ENCODE results near the gene ENTPD7.

The ENTPD7 gene

DNA sequence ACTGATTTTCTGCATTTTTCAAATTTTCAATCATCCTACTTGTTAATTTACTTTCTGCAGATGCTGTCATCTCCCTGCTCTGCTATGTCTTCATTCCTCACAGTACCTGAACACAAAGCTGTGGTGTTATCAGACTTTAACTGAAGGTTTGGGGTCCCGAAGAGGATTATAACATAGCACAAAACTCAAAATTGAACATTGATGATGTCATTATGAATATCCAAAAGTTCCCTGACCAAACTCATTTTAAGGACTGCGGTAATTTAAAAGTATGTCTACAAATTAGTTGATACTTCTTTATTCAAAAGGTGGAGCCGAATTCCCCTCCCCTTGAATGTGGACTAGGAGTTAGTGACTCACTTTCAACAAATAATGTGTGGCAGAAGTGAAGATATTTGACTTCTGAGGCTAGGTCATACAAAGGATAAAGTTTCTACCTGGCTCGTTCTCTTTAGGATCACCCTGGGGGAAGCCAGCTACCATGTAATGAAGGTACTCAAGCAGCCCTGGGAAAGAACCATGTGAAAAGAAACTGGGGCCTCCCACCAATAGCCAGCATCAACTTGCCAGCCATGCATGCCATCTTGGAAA, 6.4 kb upstream of the ENTPD7 start:
- DNase-seq, result no peak

DNA sequence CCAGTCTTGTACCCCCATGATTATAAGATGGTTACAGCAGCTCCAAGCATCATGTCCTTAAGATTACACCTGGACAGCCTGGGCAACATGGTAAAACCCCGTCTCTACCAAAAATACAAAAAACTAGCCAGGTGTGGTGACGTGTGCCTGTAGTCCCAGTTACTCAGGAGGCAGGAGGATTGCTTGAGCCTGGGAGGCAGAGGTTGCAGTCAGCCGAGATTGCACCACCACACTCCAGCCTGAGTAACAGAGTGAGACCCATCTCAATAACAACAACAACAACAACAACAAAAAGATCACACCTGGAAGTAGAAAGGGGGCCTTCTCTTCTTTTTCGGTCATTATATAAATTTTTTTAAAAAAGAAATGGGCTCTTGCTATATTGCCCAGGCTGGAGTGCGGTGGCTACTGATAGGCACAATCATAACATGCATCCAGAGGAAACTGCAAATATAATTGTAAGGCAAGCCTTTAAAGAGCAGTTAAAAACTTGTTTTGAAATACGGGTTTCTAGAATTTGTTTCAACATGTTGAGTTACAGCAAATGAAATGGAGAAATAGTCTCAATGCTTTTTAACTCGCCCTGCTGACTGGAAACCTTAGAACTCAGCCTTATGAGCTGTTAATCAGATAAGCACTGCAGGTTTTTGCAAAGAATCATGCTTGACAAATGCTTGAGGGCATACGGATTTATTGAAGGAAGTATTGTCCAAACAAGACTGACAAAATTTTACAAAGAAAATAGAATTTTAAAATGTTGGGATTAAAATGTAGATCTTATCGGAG, 4.7 kb upstream of the ENTPD7 start:
- DNase-seq, result no peak

DNA sequence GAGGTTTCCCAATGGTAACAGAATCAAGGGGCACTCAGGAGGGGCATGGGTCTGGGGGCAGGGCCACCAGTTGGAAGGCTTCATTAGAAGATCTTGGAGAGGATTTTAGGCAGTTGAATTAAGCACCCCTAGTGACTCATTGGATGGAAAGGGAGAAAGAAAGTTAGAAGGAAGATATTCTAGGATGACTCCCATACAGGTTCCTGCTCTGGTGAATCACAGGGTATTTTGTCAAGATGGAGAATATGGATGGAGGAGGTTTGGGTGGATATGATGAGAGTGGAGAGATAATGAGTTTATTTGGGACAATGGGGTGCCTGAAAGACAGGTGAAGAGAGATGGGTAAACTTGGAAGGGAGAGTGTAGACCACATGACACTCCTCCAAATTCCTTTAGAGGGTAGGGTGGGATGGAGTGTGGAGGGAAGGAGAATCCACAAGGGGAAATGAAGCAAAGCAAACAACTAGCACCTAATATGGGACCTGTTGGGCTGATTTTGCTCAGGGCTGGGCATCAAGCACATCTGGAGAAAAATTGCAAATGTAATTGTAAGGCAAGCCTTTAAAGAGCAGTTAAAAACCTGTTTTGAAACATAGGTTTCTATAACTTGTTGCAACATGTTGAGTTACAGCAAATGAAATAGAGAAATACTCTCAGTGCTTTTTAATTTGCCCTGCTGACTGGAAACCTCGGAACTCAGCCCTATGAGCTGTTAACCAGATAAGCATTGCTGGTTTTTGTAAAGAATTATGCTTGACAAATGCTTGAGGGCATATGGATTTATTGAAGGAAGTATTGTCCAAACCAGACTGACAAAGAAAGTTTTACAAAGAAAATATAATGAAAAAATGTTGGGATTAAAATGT, 2.9 kb upstream of the ENTPD7 start:
- no peak for DNase-seq

DNA sequence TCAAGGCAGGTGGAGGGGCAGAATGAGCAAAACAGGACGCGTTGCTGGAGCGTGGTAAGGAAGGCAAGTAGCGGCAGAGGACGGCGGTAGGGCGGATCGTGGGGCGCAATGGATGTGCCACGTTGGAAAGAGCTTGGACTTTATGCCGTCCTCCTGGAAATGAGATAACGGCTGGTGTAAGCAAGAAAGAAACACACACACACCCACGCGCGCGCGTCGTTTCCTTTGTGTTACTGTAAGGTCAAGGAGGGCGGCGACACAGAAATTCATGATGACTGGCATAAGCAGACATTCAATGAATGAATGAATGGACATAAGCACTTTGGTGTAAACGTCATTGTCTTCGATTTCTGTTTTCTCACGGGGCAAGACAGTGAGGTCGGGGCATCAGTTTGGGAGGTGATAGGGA, 683 bp upstream of the ENTPD7 start:
- DNase-seq, result peak in 1 of 2 experiments; percentile 11

DNA sequence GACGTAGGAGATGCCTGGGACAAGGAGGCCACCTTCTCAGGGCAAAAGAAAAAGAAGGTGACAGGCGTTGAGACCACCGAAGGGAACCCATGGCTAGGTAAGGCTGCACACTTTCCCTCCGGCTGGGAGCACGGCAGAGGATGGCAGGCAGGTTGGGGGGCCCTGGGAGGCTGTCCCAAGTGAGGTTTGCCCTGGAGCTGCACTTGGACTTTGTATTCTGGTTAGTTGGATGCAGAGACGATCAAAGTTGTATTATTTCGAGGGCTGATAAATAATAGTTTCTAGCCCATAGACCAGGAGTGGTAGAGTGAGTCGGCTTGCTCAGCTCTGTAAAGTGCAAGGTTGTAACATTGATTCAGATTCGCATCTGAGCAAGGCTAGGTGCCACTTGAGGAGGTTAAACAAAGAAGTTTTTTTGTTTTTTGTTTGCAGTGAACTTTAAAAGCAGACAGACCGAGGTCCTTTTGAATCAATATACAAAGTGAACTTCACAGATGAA, 608 bp downstream of the ENTPD7 start:
- DNase-seq, result no peak

DNA sequence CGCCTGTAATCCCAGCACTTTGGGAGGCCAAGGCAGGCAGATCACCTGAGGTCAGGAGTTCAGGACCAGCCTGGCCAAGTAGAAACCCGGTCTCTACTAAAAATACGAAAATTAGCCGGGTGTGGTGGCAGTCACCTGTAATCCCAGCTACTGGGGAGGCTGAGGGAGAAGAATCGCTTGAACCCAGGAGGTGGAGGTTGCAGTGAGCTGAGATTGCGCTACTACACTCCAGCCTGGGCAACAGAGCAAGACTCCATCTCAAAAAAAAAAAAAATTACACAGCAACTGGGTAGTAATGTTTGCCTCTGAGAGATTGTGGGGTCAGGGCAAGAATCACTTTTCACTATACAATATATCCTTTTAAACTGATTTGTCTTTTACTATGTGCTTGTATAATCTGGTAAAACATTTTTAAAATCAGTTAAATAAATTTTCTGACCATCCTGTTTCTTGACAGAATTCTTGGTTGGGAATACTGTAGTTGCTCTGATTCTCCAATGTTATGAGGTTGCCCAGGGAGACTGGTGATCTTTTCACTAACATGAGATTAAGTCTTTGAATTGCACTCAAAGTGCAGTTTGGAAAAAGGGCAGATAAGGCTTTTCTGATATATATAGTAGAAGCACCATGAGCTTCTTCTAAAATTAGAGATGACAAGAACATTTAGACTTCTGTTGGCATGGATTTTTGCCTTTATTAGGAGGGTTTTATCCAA, 1.5 kb downstream of the ENTPD7 start:
- DNase-seq, result no peak

DNA sequence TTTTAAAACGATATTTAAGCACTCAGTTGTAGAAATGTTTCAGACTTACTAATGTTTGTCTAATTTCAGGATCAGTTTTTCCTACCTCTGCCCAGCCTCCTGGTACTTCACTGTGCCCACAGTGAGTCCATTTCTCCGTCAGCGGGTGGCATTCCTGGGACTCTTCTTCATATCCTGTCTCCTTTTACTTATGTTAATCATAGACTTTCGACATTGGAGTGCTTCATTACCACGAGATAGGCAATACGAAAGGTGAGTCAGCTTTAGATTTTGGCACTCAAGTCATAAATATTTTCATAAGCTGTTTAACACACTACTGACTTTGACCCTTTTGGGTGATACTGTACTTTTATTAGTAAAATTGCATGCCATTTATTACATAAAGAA, 2.1 kb downstream of the ENTPD7 start:
- no peak for DNase-seq

DNA sequence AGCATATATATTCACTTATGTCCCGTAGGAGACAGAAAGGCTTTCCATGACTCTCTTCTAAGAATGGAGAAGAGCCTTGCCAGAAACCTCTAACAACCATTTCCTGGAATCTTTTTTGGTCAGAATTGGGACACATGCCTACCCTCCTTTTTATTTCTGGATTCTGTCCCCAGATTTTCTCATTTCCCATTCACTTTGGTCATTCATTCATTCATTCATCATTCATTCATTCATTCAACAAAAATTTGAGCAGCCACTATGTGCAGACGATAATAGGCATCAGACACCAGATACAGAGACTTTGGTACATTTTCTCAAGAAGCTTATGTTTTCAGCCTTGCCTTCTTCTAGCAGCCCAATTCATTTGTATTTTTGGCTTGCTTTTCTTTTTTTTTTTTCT, 6.0 kb downstream of the ENTPD7 start:
- no peak for DNase-seq

DNA sequence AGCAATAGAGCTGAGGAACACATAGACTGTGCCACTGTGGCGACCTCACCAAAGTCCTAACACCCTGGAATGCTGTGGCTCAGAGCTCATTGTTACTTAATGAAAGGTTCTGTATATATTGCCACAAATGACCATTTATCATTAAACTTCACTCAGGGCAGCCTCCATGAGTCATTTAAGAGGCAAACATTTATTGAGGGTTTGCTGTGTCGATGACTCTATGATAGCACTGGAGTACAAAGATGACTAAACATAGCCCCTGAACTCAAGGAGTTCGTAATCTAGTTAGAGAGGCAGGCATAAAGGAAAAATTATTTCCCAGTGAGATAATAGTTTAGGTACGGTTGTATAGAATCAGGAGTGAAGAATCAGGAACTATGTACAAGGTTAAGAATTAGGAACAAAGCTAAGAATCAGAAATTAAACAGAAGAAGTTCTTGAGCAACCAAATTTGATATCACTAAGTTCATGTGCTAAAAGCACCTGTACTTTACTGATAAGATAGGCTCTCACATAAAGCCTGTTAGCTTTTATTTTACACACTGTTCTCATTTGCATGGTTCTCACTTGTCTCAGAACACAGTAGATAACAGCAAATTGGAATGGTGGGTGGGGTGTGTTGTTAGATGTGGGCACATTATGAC, 7.9 kb downstream of the ENTPD7 start:
- DNase-seq, result no peak

DNA sequence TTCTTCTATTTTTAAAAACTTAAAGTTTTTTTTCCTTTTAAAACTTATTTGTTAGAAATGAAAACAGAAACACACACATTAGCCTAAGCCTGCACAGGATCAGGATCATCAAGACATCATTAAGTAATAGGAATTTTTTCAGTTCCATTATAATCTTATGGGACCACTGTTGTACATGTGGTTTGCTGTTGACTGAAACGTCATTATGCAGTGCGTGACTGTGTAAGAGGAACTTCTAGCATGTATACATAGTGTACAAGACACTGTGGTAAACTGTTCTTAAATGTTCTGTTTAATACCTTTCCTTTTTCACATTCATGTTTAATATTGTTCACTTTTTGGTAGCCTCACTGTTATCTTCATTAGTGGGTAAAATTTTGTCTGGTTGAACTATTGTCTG, 12.1 kb downstream of the ENTPD7 start:
- no peak for DNase-seq

DNA sequence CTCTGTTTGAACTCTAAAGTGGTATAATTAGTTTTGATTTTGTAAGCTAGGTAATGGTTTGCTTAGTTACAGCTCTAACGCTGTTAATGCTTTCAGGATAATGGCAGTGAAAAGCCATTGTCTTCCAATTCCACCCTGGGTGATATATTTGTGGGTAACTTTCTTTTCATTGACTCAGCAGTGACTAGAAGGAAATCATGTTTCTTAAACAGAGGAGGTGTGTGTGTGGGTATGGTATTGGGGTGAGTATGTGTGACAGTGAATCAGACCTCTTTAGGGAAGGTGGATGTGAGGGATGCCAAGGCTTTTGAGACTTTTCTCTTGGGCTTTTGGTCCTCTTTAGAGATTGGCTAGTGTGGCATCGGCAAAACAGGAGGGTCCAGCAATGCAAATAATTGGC, 13.6 kb downstream of the ENTPD7 start:
- no peak for DNase-seq

DNA sequence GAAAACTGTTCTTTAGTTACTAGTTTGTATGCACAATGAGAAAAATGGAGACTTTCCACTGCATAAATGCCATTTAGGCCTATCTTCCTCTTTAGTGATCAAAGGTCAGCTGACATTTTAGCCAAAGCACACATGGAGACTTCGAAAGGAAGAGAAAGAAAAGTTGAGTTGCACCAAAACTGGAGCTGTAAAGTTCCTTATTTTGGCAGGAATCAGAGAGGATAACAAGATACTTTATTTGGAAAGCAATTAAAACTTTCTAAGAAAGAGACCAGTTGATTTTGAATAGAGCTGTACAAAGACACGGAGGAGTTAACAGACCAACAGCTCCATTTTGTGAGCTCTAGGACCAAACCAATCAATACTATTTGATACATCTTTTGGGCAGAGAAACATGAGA, 14.2 kb downstream of the ENTPD7 start:
- DNase-seq, result no peak

DNA sequence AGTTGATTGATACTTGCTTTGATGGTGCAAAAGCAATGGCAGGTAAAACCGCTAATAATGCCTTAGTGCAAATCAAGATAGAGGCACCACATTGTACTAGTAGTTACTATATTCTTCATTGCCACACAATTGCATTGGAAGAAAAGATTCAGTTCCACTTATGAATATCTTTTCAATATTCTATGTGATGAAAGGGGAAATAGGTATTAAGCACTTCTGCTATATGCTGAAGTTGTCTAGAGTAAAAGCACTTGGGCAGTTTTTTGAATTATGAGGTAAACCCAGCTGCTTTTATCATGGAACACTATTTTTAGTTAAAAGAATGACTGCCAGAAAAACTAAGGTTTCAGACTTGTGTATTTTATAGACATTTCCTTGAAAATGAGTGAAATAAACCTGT, 15.5 kb downstream of the ENTPD7 start:
- DNase-seq, result no peak

DNA sequence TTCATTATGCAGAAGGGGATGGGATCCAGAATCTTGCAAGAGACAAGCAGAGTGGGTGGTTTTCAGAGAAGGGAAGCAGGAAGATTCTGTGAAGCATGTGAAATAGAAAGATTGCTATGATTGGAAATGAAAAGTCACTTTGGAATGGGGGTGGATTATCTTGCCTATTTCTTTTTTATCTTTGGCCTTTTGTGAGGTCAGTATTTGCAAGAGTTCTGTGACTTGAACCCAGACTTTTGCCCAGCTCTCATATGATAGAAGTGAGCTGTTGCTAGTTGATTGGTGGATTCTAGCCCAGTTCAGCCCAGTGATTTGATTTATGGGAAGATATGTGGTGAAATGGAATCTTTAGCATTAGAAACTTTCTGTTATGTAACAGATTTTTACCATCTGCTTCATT, 17.1 kb downstream of the ENTPD7 start:
- DNase-seq, result no peak

DNA sequence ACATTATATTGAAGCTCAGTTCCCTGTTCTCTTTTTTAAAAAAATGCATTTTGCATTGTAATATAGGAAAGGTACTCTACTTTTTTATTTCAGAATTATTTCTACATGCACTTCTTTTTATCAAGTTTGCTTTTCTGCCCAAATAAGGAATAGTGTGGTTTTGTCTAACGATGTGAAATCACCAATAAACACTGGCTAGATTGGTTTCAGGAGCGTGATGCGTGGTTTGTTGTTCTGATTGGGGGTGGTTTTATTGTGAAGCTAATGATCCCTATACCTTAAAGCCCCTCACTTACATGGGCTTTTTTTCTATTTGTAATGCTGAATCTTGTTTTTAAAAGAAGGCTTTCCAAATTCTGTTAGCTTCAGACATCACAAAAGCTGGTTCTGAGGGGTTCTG, 17.6 kb downstream of the ENTPD7 start:
- DNase-seq, result no peak

DNA sequence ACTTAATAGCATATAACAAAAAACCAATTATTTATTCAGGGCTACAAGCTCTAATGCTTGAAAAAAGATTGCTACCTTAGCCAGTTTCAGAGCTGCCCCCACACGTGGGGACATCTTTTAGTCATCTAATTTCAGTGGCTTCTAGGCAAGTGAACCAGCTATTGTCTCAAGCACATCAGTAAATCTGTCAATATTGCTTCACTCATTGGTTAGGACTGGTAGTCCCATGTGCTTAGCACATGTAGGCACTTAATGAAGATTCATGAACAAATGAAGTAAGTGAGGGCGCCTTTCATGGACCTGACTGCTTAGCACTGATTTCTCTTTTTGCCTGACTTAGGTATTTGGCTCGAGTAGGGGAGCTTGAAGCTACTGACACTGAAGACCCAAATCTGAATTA, 19.6 kb downstream of the ENTPD7 start:
- no peak for DNase-seq

DNA sequence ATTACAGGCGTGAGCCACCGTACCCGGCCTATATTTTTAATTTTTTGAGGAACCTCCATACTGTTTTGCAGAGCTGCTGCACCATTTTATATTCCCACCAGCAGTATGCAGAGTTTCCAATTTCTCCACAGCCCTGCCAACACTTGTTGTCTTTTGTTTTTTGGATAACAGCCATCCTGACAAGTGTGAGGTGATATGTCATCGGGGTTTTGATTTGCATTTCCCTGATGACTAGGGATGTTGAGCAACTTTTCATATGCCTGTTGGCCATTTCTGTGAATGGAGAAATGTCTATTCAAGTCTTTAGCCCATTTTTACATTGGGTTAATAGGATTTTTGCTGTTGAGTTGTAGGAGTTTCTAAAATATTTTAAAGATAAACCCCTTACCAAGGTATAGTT, 22.2 kb downstream of the ENTPD7 start:
- DNase-seq, result no peak

DNA sequence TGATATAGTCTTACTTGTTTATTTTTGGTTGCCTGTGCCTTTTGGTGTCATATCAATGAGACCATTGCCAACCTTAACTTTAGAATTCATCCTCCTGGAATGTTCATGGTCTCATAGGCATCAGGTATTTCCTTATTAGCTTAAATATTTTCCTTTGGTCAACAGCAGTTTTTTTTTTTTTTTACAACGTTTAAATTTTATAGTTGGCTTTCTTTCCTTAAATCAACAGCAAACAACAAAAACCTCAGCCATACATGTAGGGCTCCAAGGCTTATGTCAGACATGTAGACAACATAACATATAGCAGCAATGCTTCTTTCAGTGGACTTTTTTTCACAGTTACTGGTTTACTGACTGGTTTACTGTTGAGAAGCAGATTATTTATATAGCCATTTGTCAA, 22.7 kb downstream of the ENTPD7 start:
- no peak for DNase-seq

DNA sequence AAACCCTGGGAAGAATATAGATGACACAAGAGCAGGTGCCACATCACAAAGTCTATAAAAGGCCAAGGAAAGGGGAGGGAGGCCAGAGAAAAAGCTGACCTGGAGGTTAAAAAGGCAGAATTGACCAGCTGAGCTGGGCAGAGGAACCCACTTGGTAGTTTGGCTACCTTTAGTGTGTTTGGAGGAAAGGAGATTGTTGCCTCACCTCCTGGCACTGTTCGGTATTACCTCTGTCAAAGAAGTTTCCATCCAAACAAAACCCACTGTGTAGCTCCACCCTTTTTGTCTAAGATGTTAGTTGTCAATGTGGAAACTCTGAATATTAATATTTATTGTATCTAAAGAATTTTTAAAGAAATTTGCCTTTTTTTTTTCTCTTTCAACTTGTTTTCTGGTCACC, 23.4 kb downstream of the ENTPD7 start:
- DNase-seq, result no peak

DNA sequence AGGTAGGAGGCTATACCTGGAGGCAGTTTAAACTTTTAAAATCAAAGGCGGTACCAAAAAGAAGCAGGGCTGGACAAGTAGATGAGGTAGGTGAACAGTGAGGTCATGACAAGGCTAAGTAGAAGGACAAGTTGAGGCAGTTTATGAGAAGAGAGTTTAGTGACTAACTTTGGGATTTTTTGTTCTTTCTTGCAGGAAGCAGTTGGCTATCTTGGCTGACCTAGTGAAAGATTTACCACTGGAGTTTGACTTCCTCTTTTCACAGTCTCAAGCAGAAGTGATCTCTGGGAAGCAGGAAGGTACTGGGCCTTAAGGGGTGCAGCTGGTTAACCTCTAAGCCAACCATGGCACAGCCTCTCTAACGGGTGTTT, 26.3 kb downstream of the ENTPD7 start:
- no peak for DNase-seq

DNA sequence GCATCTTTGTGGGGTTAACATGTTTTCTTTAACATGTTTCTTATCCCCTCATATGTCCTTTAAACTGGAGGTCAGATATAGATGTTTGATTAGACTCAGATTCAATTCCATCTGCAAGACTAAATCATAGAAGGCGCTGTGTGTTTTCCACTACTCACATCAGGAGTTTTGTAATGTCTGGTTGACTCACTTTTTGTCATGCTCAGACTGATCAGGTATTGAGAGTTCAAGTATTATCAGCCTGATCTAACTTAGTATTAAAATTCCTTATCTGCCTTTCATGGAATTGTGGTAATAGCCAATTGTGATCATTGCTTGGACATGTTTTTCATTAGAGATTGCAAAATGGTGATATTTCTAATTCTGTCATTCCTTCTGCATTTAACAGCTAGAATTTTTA, 30.2 kb downstream of the ENTPD7 start:
- no peak for DNase-seq

DNA sequence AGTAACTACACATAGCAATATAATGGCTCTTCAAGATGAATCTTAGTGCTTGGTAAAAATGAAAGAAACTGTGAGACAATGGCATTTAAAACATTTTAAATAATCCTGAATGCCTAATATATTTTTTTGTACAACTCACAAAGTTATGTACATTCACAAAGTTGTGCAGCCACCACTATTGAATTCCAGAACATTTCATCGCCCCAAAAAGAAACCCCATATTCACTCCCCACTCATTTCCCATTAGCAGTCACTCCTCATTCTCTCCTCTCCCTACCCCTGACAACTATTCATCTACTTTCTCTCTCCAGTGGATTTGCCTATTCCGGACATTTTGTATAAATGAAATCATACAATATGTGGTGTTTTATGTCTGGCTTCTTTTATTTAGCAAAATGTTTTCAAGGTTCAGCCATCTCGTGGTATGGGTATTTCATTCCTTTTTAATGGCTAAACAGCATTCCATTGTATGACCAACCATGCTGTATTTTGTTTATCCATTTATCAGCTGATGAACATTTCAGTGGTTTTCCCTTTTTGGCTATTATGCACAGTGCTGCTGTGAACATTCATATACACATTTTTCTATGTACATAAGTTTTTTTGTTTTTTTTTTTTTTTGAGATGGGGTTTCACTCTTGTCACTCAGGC, 34.7 kb downstream of the ENTPD7 start:
- DNase-seq, result no peak

Measured in cerebellar nuclear complex (tissue), 1 donor.